Fibroblast of villous mesenchyme (primary cell): Measurements from ENCODE around the gene ZNF787. TPM values are rescaled to one million over a fixed set of nuclear protein-coding genes. Genes with fewer than 3 reads are reported as not detected.

Experiments used
- DNase-seq: peaks from one replicate; pipeline ENCODE4 v3.0.0-alpha.2; 2010; ENCODE audit warnings: low read depth
- H3K4me3 ChIP-seq: 2 replicates; pipeline ENCODE4 v1.5.1; 2011; ENCODE audit warnings: low read depth, mild to moderate bottlenecking, low read length
- CTCF ChIP-seq: IDR thresholded peaks from 2 replicates; pipeline ENCODE4 v1.5.1; 2012; ENCODE audit warnings: low read depth, mild to moderate bottlenecking, low read length; ENCODE audit not compliant: insufficient read depth
- total RNA-seq: library from RNA; depleted of rRNA; stranded (reverse); fragments of >200 nt; gene quantifications from 2 replicates; pipeline ENCODE4 v1.2.3, GENCODE V29; 2012

Gene ZNF787
- 25.0 and 33.2 TPM in 2 replicates for total RNA-seq

- DNase-seq, result peak; percentile 98
- H3K4me3 ChIP-seq, result peak within 1 kb of the TSS; percentile 79
- TF ChIP-seq CTCF, result no peak
Observed at GRCh38 chr19:56121180-56122167, at the start of gene ZNF787. TSS of gene ZNF787 (minus strand) at chr19:56121295. CDS start at chr19:56103217, 18,078 bp downstream.

- H3K4me3 ChIP-seq, result no peak overlapping the region
- DNase-seq, result no peak
- TF ChIP-seq CTCF, result no peak
Observed at GRCh38 chr19:56170261-56170660, 49.2 kb upstream of the ZNF787 start.

- TF ChIP-seq CTCF, result no peak
- peak; percentile 11 for DNase-seq
- H3K4me3 ChIP-seq, result no peak overlapping the region
Observed at GRCh38 chr19:56167064-56167578, 46.0 kb upstream of the ZNF787 start.

- H3K4me3 ChIP-seq, result no peak overlapping the region
- DNase-seq, result no peak
- TF ChIP-seq CTCF, result no peak
Observed at GRCh38 chr19:56163097-56163496, 42.0 kb upstream of the ZNF787 start.

- no peak overlapping the region for H3K4me3 ChIP-seq
Observed at GRCh38 chr19:56162258-56162657, 41.2 kb upstream of the ZNF787 start.

GRCh38 chr19:56161534-56161933 lies 40.4 kb upstream of the ZNF787 start:
- H3K4me3 ChIP-seq, result no peak overlapping the region
- no peak for TF ChIP-seq CTCF
- DNase-seq, result no peak

More at GRCh38 chr19:56162258-56162657, 41.2 kb upstream of the ZNF787 start:
- no peak for DNase-seq
- TF ChIP-seq CTCF, result no peak
